Measurements from ENCODE around the gene SUSD3. TPM values are rescaled to one million over a fixed set of nuclear protein-coding genes. Genes with fewer than 3 reads are reported as not detected.
"Not testable (repeated sequence)": the region's sequence is repeated elsewhere in the genome, so short reads cannot be mapped to it uniquely, and the experiment has no call there.

The SUSD3 gene
- total RNA-seq, 1 donor from 2014 or later = 58.8 TPM

DNA sequence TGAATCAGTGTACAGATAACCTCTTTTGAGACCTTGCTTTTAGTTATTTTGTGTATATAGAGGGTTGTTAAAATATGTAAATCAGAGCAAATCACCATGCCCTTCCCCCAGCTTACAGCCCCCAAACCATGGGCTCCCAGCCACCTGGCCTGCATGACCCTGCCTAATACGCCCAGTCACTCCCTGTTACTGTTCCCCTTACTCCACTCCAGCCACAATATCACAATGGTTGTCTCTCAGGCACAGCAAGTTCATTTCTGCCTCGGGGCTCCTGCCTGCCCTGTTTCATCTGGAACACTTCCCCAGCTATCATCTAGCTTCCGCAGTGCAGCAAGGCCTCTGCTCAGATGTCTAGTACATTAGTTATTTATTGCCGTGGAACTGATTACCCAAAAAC lies 32.6 kb downstream of the SUSD3 start:
- intact Hi-C loops (cut with micrococcal nuclease) = no loop called here

DNA sequence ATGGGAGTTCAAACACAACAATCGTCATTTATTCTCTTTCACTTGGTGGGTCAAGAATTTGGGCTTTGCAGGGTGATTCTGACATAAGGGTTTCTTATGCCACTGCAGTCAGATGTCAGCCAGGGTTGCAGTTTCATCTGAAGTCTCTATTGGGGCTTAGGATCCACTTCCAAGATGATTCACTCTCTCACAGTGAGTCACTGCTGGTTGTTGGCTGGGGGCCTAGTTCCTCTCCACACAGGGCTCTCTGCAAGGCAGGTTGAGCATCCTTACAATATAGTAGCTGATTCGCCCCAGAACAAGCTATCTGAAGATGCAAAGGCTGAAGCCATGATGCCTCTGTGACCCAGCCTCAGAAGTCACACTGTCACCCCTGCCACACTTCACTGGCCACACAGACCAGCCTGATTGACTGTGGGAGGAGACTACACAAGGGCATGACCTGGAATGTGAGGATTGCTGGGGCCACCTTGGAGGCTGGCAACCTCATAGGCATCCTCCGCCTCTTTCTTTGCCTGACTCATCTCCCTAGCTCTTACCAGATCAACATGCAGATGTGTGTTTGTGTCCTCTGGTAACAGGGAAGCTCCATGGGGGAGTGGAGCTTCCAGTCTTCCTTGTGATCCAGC lies 33.1 kb downstream of the SUSD3 start:
- intact Hi-C loops (cut with micrococcal nuclease) = no loop called here

DNA sequence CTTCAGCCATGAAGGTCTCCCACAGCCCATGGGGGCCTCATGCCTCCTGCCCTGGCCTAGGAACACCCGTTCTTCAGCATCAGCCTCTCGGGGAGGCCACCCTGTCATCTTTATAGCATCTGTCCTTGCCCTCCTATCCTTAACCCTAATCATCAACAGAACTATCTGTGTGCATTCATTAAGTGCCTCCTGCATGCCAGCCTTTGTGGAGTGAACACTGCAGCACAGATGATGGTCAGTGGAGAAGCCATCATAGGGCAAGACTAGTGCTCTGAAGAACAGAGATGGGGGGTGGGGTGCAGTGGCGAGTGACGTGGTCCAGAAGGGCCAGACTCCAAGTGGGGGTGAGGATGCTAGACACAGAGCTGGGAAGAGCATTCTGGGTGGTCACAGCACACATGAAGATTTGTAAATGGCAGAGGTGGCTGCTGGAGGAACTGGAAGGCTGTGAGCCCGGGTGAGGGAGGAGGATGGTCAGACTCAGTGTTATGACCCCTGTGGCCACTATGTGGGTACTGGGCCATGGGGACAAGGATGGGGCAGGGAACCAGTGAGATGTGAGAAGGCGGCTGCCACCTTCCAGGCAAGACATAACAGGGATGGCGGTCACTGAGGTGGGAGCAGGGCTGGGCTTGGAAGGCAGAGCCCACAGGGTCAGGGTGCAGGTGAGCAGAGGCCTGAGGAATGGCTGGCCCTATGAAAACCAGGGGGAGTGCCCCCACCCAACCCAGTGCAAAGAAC lies 33.9 kb downstream of the SUSD3 start:
- intact Hi-C loops (cut with micrococcal nuclease) = no loop called here

DNA sequence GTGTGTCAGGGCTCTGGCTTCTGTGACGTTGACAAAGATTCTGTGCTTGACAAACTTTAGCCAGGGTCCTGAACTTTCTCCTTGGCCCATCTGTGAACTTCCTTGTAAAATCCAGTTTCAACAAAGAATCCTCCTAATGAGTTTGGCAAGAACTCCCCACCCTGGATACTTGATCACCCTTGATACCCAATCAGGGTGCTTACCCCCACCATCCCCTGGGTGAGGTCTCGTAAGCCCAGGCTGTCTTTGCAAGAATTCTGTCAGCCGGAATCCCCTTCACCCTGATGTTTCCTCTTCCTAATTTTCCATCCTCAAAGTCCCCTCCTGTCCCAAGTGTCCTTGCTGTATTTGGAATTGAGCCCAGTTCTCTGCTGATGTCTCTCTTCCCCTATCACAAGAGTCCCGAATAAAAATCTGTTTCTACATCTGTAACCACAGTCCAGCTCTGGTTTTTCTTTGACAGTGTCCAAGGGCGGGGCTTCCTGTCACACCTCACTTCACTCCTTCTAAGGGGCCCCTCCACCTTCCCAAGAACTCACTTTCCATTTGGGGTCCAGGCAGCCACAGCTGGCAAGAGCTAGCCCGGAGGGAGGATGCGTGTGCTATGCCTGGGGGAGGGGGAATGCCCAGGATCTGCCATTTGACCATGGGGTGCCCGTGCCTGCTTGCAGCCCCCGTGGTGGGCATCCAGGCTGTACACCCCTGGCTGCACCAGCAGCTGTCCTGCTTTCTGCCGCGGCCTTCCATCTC lies 34.8 kb downstream of the SUSD3 start:
- intact Hi-C loops (cut with micrococcal nuclease) = no loop called here

DNA sequence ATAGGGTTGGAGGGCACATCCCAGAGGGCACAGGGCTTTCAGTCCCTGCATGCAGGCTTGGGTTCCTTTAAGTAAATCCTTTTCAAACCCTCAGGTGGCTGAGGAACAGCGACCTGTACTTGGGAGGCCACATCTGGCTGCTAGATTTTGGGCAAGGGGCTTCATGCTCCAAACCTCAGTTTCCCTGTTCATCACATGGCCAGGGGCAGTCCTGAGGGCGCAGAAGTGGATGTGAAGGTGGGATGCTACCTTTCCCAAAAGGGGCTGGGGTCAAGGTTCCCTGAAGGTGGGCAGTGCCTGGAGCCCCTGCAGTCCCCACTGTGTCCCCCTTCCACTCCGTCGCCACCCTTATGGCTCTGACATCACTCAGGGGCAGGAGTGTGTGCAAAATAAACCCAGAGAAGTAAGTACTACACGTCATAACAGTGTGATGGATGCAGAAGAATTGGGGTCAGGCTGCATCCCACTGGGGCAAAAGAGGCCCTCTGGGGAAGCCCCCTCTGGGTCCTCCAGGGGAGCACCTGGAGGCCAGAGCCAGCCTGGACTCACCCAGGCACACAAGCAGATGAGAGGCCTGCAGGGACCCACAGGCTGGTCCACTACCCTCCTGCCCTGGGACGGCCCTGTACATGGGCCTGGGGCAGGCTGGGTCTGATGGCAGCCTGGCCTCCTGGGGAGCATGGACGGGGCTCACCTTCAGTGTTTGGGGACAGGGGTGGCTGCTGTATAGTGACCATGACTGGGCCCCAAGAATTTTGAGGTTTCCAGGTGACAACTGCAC lies 35.6 kb downstream of the SUSD3 start:
- intact Hi-C loops (cut with micrococcal nuclease) = loop anchor here (2.0 kb wide), 2 partner anchors 65 to 215 kb away; partner anchors contain the start of gene ZNF484

DNA sequence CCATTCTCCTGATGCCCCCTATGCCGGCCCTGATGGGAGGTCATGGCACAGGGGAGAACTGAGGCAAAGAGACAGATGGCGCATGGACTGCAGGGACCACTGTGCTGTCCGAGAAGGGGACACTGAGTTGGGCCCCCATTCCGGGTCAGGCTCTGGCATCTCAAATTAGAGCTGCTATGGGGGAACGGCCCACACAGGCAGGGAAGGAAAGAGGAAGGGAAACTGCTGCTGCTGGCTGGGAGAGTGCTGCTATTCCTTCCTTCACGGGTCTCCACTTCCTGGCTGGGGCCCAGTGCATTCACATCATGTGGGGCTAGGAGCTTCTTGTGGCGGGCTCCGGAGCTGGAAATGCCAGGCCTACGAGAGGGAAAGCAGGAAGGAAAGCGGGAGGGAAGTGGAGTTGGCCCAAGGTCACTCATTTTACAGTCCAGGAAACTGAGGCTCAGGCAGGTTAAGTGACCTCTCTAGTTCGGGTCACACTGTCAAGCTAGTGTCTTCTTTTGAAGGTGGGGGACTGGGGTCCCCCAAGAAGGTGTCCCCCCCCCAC lies 36.2 kb downstream of the SUSD3 start:
- intact Hi-C loops (cut with micrococcal nuclease) = loop anchor here (1.0 to 2.0 kb wide), 7 partner anchors 11 to 329 kb away; partner anchors contain the start of genes NINJ1 and ZNF484

DNA sequence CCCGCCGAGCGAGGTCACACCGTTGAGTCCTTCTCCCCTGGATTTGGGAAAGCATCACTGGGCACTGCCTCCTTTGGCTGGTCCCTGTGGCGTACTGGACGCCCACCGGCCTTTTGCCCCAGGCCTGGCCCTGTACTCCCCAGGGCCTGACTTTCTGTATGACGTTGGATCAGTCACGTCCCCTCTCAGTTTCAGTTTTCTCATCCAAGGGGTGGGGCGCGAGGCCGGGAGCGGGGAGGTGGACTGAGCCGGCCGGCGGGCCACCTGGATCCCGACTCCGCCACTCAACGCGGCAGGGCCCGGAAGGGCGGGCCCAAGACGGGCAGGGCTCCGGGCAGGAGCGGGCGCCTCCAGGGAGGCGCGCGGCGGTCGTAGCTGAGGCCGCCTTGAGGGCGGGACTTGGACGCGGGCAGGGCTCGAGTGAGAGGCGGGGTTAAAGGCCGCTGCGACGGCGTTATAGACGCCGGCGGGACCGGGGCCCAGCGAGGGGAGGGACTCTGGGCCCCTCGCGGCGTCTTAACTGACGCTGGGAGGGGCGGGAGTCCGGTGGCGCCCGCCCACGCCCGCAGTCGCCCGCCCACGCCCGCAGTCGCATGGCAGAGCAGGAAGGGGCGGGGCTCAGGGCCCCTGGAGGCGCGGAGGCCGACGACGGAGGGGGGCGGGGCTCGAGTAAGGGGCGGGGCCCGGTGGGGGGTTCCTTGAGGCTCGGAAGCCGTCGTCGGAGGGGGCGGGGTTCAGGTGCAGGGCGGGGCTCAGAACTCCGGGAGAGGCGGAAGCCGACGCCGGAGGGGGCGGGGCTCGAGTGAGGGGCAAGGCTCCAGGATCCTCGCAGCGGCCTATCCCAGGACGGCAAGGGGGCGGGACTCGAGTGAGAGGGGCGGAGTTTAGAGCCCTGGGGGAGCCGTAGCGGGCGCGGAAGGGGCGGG lies 37.0 kb downstream of the SUSD3 start:
- intact Hi-C loops (cut with micrococcal nuclease) = loop anchor here (1.0 to 2.0 kb wide), 11 partner anchors 12 to 471 kb away; partner anchors contain the start of genes FAM120AOS, IPPK, NINJ1 and SUSD3

DNA sequence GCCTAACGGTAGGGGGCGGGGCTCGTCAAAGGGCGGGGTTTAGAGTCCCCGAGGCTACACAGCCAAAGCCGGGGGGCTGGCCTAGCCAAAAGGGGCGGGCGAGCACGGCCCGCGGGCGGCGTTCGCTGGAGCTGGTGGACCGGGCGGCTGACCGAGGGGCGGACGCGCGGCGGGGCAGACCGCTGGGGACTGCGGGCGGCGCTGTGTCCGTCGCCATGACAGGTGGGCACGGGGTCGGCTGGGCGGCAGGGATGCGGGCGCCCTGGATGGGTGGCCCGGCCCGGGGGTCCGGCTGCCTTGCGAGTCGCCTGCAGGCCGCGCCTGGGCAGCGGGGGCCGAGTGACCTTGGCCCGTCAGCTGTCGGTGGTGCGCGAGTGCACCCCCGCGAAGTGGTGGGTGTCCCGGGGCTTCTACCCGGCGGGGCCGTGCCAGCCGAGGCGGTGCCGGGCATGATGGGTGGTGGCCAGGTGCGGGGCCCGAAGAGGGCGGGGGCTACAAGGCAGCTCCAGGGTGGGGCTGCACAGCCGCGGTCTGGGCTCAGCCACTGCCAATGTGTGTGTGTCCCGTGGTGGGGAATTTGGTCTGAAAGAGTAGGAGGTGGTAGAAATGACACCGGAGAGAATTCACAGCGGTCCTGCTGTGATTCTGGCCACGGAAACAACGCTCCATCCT lies 37.8 kb downstream of the SUSD3 start, which contains the start of gene CARD19:
Gene CARD19, plus strand, starts transcription at position 87 of the 672 bp plus-strand sequence. Its CDS starts 129 bp downstream, at position 216.
- intact Hi-C loops (cut with micrococcal nuclease) = loop anchor here (1.0 to 2.0 kb wide), 4 partner anchors 38 to 471 kb away; partner anchors contain the start of genes FAM120AOS, IPPK and SUSD3

DNA sequence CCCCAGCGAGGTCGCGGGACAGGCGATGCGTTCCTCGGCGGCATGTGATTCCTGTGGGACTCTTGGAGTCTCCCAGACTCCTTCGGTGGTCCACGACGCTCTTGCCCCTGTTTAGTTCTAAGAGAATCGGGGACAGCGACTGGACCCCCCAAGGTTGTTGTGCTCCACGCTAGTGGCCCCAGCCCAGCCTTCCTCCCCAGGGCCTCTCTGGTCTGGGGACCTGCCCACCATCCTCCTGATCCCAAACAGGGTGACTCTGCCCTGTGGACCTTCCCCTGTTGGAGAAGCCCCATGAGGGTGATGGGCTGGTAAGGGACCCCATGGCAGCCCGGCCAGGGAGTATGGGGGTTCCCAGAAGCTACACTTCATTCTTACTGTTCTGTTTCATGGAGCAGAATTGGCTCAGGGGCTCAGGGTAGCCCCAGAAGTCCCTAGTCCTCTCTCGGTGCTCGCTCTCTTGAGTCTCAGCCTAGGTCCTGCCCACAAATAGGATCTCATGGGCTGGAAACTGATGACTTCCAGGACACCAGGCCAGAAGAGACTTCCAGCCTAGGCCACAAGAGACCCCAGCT lies 38.4 kb downstream of the SUSD3 start:
- intact Hi-C loops (cut with micrococcal nuclease) = loop anchor here (1.0 to 2.0 kb wide), 4 partner anchors 39 to 470 kb away; partner anchors contain the start of genes FAM120AOS, IPPK and SUSD3

DNA sequence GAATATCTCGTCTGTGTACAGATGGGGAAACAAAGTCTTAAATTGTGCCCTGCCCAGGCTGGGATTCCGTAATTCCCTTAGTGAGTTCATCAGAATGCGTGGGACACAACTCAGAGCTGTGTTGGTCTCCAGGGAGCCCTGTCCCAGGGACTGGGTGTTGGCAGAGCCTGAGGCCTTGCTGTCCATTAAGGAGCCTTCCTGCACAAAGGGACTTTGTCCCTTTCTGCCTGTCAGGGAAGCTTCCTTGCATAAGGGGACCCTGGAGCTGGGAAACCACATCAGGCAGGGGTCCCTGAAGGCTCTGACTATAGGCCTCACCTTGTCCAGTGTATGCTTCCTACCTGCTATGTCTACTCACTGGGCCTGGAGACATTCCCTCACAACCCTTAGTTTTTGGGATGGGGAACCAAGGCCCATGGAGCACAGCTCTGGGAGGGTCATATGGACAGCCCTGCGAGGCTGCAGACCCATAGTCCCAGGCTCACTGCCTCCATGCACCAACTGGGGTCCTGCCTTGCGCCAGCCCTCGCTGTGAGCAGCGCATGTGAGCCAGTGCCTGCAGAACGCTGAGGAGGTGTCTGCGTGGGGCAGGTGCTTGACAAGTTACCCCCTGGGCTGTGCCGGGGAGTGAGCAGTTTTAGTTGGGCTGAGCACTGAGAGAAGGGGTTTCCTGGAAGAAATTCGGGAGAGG lies 39.2 kb downstream of the SUSD3 start:
- intact Hi-C loops (cut with micrococcal nuclease) = loop anchor here (2.0 kb wide), 2 partner anchors 355 to 469 kb away; partner anchors contain the start of gene FAM120AOS

DNA sequence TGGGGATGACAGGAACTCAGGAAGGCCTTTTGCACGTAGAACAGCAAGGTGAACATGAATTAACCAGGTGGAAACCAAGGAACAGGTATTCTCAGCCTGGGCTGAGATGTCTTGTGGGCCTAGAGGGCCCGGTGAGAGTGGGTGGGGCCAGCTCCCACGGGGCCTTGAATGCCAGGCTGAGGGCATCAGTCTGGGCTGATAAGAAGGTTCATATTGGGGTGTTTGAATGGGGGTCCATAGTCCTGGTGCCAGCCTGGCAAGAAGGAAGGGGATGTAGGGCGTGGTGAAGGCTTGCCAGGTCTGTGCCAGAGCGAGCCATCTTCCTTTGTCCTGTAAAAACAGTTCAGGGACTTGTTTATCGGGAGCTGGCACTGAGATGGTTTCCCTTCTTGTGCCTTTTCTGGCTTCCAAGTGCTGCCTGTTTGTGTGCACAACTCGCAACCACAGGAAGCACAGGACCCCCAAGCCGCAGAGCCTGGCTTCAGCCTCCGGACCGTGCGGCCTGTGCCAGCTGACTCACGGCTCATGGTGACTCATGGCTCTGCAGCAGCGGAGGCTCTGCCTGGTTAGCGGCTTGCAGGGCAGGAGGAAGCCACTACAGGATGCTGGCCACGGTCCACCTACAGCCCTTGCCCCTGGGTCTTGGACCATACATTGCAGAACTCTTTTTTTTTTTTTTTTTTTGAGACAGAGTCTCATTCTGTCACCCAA lies 39.9 kb downstream of the SUSD3 start:
- intact Hi-C loops (cut with micrococcal nuclease) = no loop called here

DNA sequence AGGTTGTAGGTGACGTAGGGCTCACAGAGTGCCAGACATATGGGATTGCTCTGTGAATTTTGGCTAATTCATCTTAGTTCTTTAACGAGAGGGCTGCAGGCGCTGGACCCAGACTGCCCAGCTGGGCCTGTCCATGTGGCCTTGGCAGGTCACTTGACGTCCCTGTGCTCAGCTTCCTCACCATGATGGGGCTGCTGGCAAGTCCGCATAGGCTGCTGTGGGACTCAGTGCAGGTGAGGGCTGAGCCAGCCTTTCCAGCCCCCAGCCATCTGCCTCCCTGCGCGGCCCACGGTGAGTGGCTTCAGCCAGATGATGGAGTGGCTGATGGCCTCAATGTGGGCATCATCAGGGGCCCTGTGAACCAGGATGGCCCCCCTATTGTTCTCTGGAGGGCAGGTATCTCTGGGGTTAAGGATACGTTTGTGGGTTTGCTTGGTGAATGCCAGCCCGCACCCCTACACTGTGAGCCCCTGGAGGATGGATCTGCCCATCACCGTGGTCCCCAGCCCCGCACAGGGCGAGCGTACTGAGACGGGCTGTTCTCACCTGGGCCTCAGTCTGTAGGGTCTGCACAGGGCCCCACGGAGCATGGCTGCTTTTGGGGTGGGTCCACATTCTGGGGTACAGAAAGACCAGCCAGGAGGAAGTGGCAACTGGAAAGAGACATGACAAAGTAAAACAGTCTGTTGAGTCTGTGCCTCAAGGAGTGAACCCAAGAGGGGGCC lies 41.2 kb downstream of the SUSD3 start:
- intact Hi-C loops (cut with micrococcal nuclease) = no loop called here

DNA sequence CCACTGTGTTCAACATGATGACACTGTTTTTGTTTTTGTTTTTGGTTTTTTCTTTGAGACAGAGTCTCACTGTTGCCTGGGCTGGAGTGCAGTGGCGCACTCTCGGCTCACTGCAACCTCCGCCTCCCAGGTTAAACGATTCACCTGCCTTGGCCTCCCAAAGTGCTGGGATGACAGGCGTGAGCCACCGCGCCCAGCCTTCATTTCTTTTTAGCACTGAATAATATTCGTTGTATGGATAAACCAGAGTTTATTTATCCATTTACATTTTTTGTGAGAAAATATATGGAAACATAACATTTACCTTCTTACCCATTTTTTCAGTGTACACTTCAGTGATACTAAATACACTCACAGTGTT lies 41.8 kb downstream of the SUSD3 start:
- intact Hi-C loops (cut with micrococcal nuclease) = no loop called here

DNA sequence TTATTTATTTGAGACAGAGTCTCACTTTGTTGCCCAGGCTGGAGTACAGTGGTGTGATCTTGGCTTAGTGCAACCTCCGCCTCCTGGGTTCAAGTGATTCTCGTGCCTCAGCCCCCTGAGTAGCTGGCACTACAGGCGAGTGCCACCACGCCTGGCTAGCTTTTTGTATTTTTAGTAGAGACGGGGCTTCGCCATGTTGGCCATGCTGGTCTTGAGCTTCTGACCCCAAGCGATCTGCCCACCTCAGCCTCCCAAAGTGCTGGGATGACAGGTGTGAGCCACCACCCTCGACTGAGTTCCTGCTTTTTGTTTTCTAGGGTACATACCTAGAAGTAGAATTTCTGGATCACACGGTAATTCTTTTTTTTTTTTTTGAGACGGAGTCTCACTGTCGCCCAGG lies 42.6 kb downstream of the SUSD3 start:
- intact Hi-C loops (cut with micrococcal nuclease) = not testable (repeated sequence)

DNA sequence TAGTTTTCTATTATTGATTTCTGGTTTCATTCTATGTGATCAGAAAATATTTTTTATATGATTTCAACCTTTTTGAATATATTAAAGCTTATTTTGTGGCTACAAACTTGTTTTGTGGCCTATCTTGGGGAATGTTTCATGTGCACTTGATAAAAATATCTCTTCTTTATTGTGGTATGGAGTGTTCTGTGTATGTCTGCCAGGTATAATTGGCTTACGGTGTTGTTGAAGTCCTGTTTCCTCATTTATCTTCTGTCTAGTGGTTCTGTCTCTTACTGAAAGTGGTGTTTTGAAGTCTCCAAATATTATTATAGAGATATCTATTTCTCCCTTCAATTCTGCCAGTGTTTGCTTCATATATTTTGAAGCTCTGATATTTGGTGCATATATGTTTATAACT lies 47.1 kb downstream of the SUSD3 start:
- intact Hi-C loops (cut with micrococcal nuclease) = loop anchor here (5.0 kb wide), 1 partner anchor 37 kb away; no protein-coding TSS in a partner anchor

DNA sequence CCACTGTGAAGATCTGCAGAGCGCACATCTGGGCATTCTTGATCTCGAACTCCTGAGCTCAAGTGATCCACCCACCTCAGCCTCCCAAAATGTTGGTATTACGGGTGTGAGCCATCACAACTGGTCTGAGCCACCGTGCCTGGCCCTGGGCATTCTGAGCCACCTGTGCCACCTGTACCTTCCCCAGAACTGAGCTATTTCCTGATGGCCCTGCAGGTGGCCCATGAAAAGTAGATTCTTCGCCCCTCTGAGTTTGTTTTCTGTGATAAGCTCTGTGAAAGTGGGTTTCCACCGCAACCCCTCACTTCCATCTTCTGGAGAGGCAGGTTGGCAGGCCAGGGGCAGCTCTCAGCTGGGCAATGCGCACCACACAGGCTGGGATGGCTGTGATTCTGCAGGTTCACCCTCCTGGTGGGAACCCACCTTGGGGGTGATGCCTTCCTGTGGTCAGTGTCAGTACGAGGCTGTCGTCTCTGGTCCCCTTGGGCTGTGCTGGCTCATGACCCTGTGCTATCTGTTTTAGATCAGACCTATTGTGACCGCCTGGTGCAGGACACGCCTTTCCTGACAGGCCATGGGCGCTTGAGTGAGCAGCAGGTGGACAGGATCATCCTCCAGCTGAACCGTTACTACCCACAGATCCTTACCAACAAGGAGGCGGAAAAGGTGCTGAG lies 48.8 kb downstream of the SUSD3 start:
- intact Hi-C loops (cut with micrococcal nuclease) = loop anchor here (5.0 kb wide), 1 partner anchor 35 kb away; no protein-coding TSS in a partner anchor

Data from T-helper 2 cell treated with Interferon-gamma antibody and Interleukin-4, amounts not matched to agents 100 ng/mL and 5 ng/mL, for 36 hours (primary cell).